Ascending aorta (tissue), 2 donors: Measurements from ENCODE around the gene CARM1. TPM values are rescaled to one million over a fixed set of nuclear protein-coding genes. Genes with fewer than 3 reads are reported as not detected.
A peak's percentile ranks its signal among the peaks of the same experiment; 100 is the strongest.
"Not testable (repeated sequence)": the region's sequence is repeated elsewhere in the genome, so short reads cannot be mapped to it uniquely, and the experiment has no call there.

Source experiments
- DNase-seq, 2 donors: peaks; one replicate each; pipeline ENCODE4 v3.0.0-alpha.2; 2019; ENCODE audit warnings: low spot score in 2 of 2
- H3K27ac ChIP-seq, 2 donors: fragments of 200-600 bp; sonication (generic); one replicate each; pipeline ENCODE4 v1.5.1; 2016 to 2017; ENCODE audit warnings: mild to moderate bottlenecking in 1 of 2
- H3K27me3 ChIP-seq: fragments of 200-600 bp; sonication (generic); one replicate; pipeline ENCODE4 v1.5.1; 2017
- H3K36me3 ChIP-seq, 2 donors: fragments of 200-600 bp; sonication (generic); one replicate each; pipeline ENCODE4 v1.5.1; 2016
- H3K4me1 ChIP-seq, 2 donors: fragments of 200-600 bp; sonication (generic); one replicate each; pipeline ENCODE4 v1.5.1; 2016 to 2017; ENCODE audit warnings: mild to moderate bottlenecking in 1 of 2
- H3K4me3 ChIP-seq, 2 donors: fragments of 200-600 bp; sonication (generic); one replicate each; pipeline ENCODE4 v1.5.1; 2016 to 2017; ENCODE audit warnings: mild to moderate bottlenecking in 1 of 2
- H3K9me3 ChIP-seq, 2 donors: fragments of 200-600 bp; sonication (generic); one replicate each; pipeline ENCODE4 v1.5.1; 2016
- CTCF ChIP-seq, 3 experiments: fragments of 200-600 bp in 2 of 3; fragments of 450-650 bp in 1 of 3; sonication (generic) in 2 of 3; IDR thresholded peaks; one replicate each; pipeline ENCODE4 v1.5.1; 2016 to 2019; ENCODE audit warnings: antibody characterized with exemption in 3 of 3, mild to moderate bottlenecking in 1 of 3, moderate library complexity in 1 of 3
- intact Hi-C: fragments of 100-400 bp; cut with DNase I; formaldehyde crosslinking; loops from one replicate; pipeline ENCODE4 v1.15.1; 2023
- total RNA-seq: library from RNA; depleted of rRNA; stranded (reverse); fragments of >200 nt; gene quantifications from one replicate; pipeline ENCODE4 v1.1.0, GENCODE V29; 2016

CARM1 gene
- total RNA-seq, 1 donor from 2014 or later: 22.9 TPM

- peak; percentile 93 to 98 for DNase-seq
- Histone ChIP-seq H3K27ac (peak within 1 kb of the TSS; percentile 83 to 90), H3K27me3 (no peaks in the 10 kb centered on the region), H3K9me3 (no peaks in the 10 kb centered on the region), H3K4me3 (peak within 1 kb of the TSS; percentile 70 to 95), H3K36me3 (peaks cover 20 to 39% of the 10 kb centered on the region in 2 donors), H3K4me1 (peaks cover 11 to 20% of the 10 kb centered on the region in 2 donors)
- intact Hi-C loops: loop anchor here (1.0 to 2.0 kb wide), 3 partner anchors 32 to 212 kb away; partner anchors contain the start of genes CARM1 and SMARCA4
- TF ChIP-seq CTCF (IDR thresholded peaks at IDR 0.05): no peak
These were observed 57.4 kb downstream of the CARM1 start, which contains the start of the genes TIMM29 and YIPF2 for GRCh38 chr19:10928563-10929401. Gene TIMM29 (plus strand): TSS chr19:10928811. CDS start chr19:10928823, 12 bp downstream. Gene YIPF2 (minus strand): TSS chr19:10928639. CDS start chr19:10928410, 229 bp downstream.

- intact Hi-C loops: loop anchor here (2.0 kb wide), 2 partner anchors 31 to 213 kb away; partner anchors contain the start of gene SMARCA4
- no peak for TF ChIP-seq CTCF (IDR thresholded peaks at IDR 0.05)
- Histone ChIP-seq H3K27ac (peak overlapping the region; percentile 83 to 90), H3K36me3 (peaks cover 14 to 32% of the 10 kb centered on the region in 2 donors), H3K4me1 (peaks cover 11 to 20% of the 10 kb centered on the region in 2 donors), H3K9me3 (no peaks in the 10 kb centered on the region), H3K27me3 (no peaks in the 10 kb centered on the region), H3K4me3 (peak overlapping the region; percentile 70 to 95)
- no peak for DNase-seq
These were observed 58.0 kb downstream of the CARM1 start for GRCh38 chr19:10929402-10929794.

- peaks cover 5 to 27% of the 10 kb centered on the region in 2 donors for H3K36me3 ChIP-seq
- H3K4me1 ChIP-seq: peaks cover 0 to 3% of the 10 kb centered on the region in 2 donors
- H3K27me3 ChIP-seq: no peaks in the 10 kb centered on the region
- intact Hi-C loops: loop anchor here (5.0 to 10.0 kb wide), 2 partner anchors 47 to 269 kb away; no protein-coding TSS in a partner anchor
- no peak overlapping the region for H3K27ac ChIP-seq
- no peak for TF ChIP-seq CTCF (IDR thresholded peaks at IDR 0.05)
- no peaks in the 10 kb centered on the region for H3K9me3 ChIP-seq
- H3K4me3 ChIP-seq: no peak overlapping the region
- no peak for DNase-seq
These were observed 64.2 kb downstream of the CARM1 start for GRCh38 chr19:10935371-10936059.

- H3K27ac ChIP-seq: no peak overlapping the region
- intact Hi-C loops: loop anchor here (5.0 to 10.0 kb wide), 2 partner anchors 46 to 268 kb away; no protein-coding TSS in a partner anchor
- no peak for DNase-seq
These were observed 65.3 kb downstream of the CARM1 start for GRCh38 chr19:10936661-10937084.

GRCh38 chr19:10941649-10942048, 70.3 kb downstream of the CARM1 start:
- H3K9me3 ChIP-seq, H3K27me3 ChIP-seq, H3K36me3 ChIP-seq, H3K4me1 ChIP-seq, H3K27ac ChIP-seq, H3K4me3 ChIP-seq, DNase-seq: not testable (repeated sequence)
- intact Hi-C loops: loop anchor here (5.0 kb wide), 1 partner anchor 186 kb away; no protein-coding TSS in a partner anchor

More at GRCh38 chr19:10936661-10937084, 65.3 kb downstream of the CARM1 start:
- H3K36me3 ChIP-seq: peaks cover 2 to 18% of the 10 kb centered on the region in 2 donors
- H3K4me1 ChIP-seq: no peaks in the 10 kb centered on the region
- H3K9me3 ChIP-seq: no peaks in the 10 kb centered on the region
- peak overlapping the region in 1 of 2 donors; percentile 33 for H3K4me3 ChIP-seq
- peak; percentile 59 to 73 (median 66) for TF ChIP-seq CTCF (IDR thresholded peaks at IDR 0.05)
- H3K27me3 ChIP-seq: no peaks in the 10 kb centered on the region

GRCh38 chr19:10943412-10943811, 72.1 kb downstream of the CARM1 start:
- not testable (repeated sequence) for H3K4me1 ChIP-seq, H3K36me3 ChIP-seq, H3K9me3 ChIP-seq, DNase-seq, H3K4me3 ChIP-seq, H3K27me3 ChIP-seq, H3K27ac ChIP-seq
- intact Hi-C loops: loop anchor here (5.0 kb wide), 1 partner anchor 184 kb away; no protein-coding TSS in a partner anchor
